Stimulated activated CD4-positive, alpha-beta T cell treated with anti-CD3 and anti-CD28 coated beads, Interleukin-1b, Interleukin-23, amount 100 ng/mL, for 4 hours (primary cell): ENCODE measurements around the gene ADCY4.
"Not testable (repeated sequence)": the region's sequence is repeated elsewhere in the genome, so short reads cannot be mapped to it uniquely, and the experiment has no call there.

Experiments used
- DNase-seq, 2 donors: peaks; one replicate each; pipeline ENCODE4 v3.0.0-alpha.2; 2020; ENCODE audit warnings: low read depth in 2 of 2

Gene ADCY4

GRCh38 chr14:24366721-24367513 lies 32.0 kb upstream of the ADCY4 start:
- no peak for DNase-seq

- no peak for DNase-seq
Measured at GRCh38 chr14:24366413-24366720, 31.5 kb upstream of the ADCY4 start.

- peak; percentile 50 to 57 for DNase-seq
Measured at GRCh38 chr14:24365600-24366412, 30.9 kb upstream of the ADCY4 start.

- no peak for DNase-seq
Measured at GRCh38 chr14:24364841-24365240, 30.0 kb upstream of the ADCY4 start.

- DNase-seq = no peak
Measured at GRCh38 chr14:24363401-24363800, 28.5 kb upstream of the ADCY4 start.

GRCh38 chr14:24362241-24362960 lies 27.5 kb upstream of the ADCY4 start:
- DNase-seq = no peak

GRCh38 chr14:24361326-24361725 lies 26.5 kb upstream of the ADCY4 start:
- DNase-seq = no peak

GRCh38 chr14:24360281-24360680 lies 25.4 kb upstream of the ADCY4 start:
- DNase-seq = no peak

GRCh38 chr14:24356208-24356607 lies 21.3 kb upstream of the ADCY4 start:
- no peak for DNase-seq

- DNase-seq = no peak
Measured at GRCh38 chr14:24355009-24355408, 20.1 kb upstream of the ADCY4 start.

- not testable (repeated sequence) for DNase-seq
Measured at GRCh38 chr14:24354482-24354825, 19.6 kb upstream of the ADCY4 start.

- no peak for DNase-seq
Measured at GRCh38 chr14:24353559-24354481, 18.9 kb upstream of the ADCY4 start.

- no peak for DNase-seq
Measured at GRCh38 chr14:24351517-24351916, 16.6 kb upstream of the ADCY4 start.

- no peak for DNase-seq
Measured at GRCh38 chr14:24349742-24350141, 14.9 kb upstream of the ADCY4 start.

- DNase-seq = no peak
Measured at GRCh38 chr14:24348186-24348585, 13.3 kb upstream of the ADCY4 start.

GRCh38 chr14:24347134-24347533 lies 12.3 kb upstream of the ADCY4 start:
- DNase-seq = no peak

- DNase-seq = no peak
Measured at GRCh38 chr14:24343795-24344660, 9.2 kb upstream of the ADCY4 start.

GRCh38 chr14:24342889-24343288 lies 8.0 kb upstream of the ADCY4 start:
- no peak for DNase-seq

- DNase-seq = no peak
Measured at GRCh38 chr14:24340606-24341005, 5.7 kb upstream of the ADCY4 start.

- DNase-seq = peak; percentile 54 to 63
Measured at GRCh38 chr14:24339284-24340151, 4.6 kb upstream of the ADCY4 start, which contains the start of gene RIPK3. Gene RIPK3 (minus strand): TSS chr14:24339991. CDS start chr14:24339826, 165 bp downstream.
